Thymus (tissue), 11 donors: Measurements from ENCODE around the gene CHTF8. TPM values are rescaled to one million over a fixed set of nuclear protein-coding genes. Genes with fewer than 3 reads are reported as not detected.

Experiments used
- DNase-seq, 9 donors: peaks; one replicate each; pipeline ENCODE4 v3.0.0-alpha.2; 2013; ENCODE audit warnings: low spot score in 9 of 9, low read depth in 6 of 9, missing footprints in 1 of 9
- H3K27ac ChIP-seq, 2 donors: one replicate each; pipeline ENCODE4 v1.5.1; 2013; ENCODE audit warnings: control low read depth in 1 of 2, low read depth in 1 of 2, low read length in 1 of 2, mild to moderate bottlenecking in 1 of 2, moderate library complexity in 1 of 2
- H3K27me3 ChIP-seq, 2 donors: one replicate each; pipeline ENCODE4 v1.5.1; 2013; ENCODE audit warnings: low read length in 1 of 2; ENCODE audit not compliant: control insufficient read depth in 2 of 2, insufficient read depth in 1 of 2
- H3K36me3 ChIP-seq, 2 donors: one replicate each; pipeline ENCODE4 v1.5.1; 2013; ENCODE audit warnings: low read length in 1 of 2, mild to moderate bottlenecking in 1 of 2, moderate library complexity in 1 of 2; ENCODE audit not compliant: control insufficient read depth in 2 of 2, insufficient read depth in 2 of 2
- H3K4me1 ChIP-seq, 2 donors: one replicate each; pipeline ENCODE4 v1.5.1; 2013; ENCODE audit warnings: low read length in 2 of 2; ENCODE audit not compliant: control insufficient read depth in 2 of 2, insufficient read depth in 2 of 2
- H3K4me3 ChIP-seq, 2 donors: one replicate each; pipeline ENCODE4 v1.5.1; 2013; ENCODE audit warnings: low read length in 2 of 2, control low read depth in 1 of 2, mild to moderate bottlenecking in 1 of 2
- H3K9me3 ChIP-seq, 2 donors: one replicate each; pipeline ENCODE4 v1.5.1; 2013; ENCODE audit warnings: low read length in 1 of 2, mild to moderate bottlenecking in 1 of 2; ENCODE audit not compliant: control insufficient read depth in 2 of 2, insufficient read depth in 1 of 2
- WGBS: extraction: QIAGEN DNeasy Blood & Tissue Kit; methylation state at CpG from one replicate; pipeline ENCODE4 v1.1.7; 2013; 5-methylcytosine and 5-hydroxymethylcytosine counted together
- polyA plus RNA-seq: library from polyadenylated mRNA; stranded (reverse); fragments of 200-250 nt; gene quantifications from one replicate; pipeline ENCODE4 v1.2.3, GENCODE V29; 2013
- total RNA-seq: library from RNA; stranded (reverse); fragments of 120-200 nt; gene quantifications from one replicate; pipeline ENCODE4 v1.2.4, GENCODE V29; 2013
- donor health status: healthy.

CHTF8 gene
- total and polyA plus RNA-seq, 2 donors, result 35.3 to 64.4 TPM

GRCh38 chr16:69169607-69170352 lies 37.4 kb upstream of the CHTF8 start:
- peaks cover 0 to 5% of the 10 kb centered on the region in 2 donors for H3K4me1 ChIP-seq
- 97% methylated on average over 6 of the region's 6 CpGs for WGBS
- no peaks in the 10 kb centered on the region for H3K27me3 ChIP-seq
- no peaks in the 10 kb centered on the region for H3K9me3 ChIP-seq
- H3K36me3 ChIP-seq, result peaks cover 21 to 45% of the 10 kb centered on the region in 2 donors
- H3K4me3 ChIP-seq, result no peak overlapping the region
- H3K27ac ChIP-seq, result no peak overlapping the region
- DNase-seq, result no peak

GRCh38 chr16:69169051-69169450 lies 36.7 kb upstream of the CHTF8 start:
- Histone ChIP-seq H3K27me3 (no peaks in the 10 kb centered on the region), H3K4me1 (peaks cover 0 to 5% of the 10 kb centered on the region in 2 donors), H3K9me3 (no peaks in the 10 kb centered on the region), H3K4me3 (no peak overlapping the region), H3K27ac (no peak overlapping the region), H3K36me3 (peaks cover 21 to 50% of the 10 kb centered on the region in 2 donors)
- DNase-seq, result no peak
- 97% methylated on average over 4 of the region's 4 CpGs for WGBS

GRCh38 chr16:69166946-69167930 lies 34.9 kb upstream of the CHTF8 start:
- DNase-seq, result no peak
- no peak overlapping the region for H3K4me3 ChIP-seq
- no peaks in the 10 kb centered on the region for H3K27me3 ChIP-seq
- 94% methylated on average over 7 of the region's 7 CpGs for WGBS
- H3K27ac ChIP-seq, result no peak overlapping the region
- H3K36me3 ChIP-seq, result peaks cover 24 to 63% of the 10 kb centered on the region in 2 donors
- peaks cover 0 to 5% of the 10 kb centered on the region in 2 donors for H3K4me1 ChIP-seq
- H3K9me3 ChIP-seq, result no peaks in the 10 kb centered on the region

- Histone ChIP-seq H3K27ac (peak overlapping the region in 1 of 2 donors; percentile 20), H3K4me3 (no peak overlapping the region), H3K27me3 (no peaks in the 10 kb centered on the region), H3K36me3 (peaks cover 29 to 67% of the 10 kb centered on the region in 2 donors), H3K9me3 (no peaks in the 10 kb centered on the region), H3K4me1 (peaks cover 0 to 5% of the 10 kb centered on the region in 2 donors)
- 85% methylated on average over 8 of the region's 8 CpGs for WGBS
- peak in 1 of 9 donors; percentile 33 for DNase-seq
Observed at GRCh38 chr16:69166221-69166833, 33.9 kb upstream of the CHTF8 start.

- Histone ChIP-seq H3K36me3 (peaks cover 32 to 74% of the 10 kb centered on the region in 2 donors), H3K27me3 (no peaks in the 10 kb centered on the region), H3K9me3 (no peaks in the 10 kb centered on the region), H3K4me1 (peaks cover 0 to 5% of the 10 kb centered on the region in 2 donors), H3K27ac (no peak overlapping the region), H3K4me3 (no peak overlapping the region)
- DNase-seq, result no peak
- 98% methylated on average over 6 of the region's 6 CpGs for WGBS
Observed at GRCh38 chr16:69165584-69165983, 33.2 kb upstream of the CHTF8 start.

DNA sequence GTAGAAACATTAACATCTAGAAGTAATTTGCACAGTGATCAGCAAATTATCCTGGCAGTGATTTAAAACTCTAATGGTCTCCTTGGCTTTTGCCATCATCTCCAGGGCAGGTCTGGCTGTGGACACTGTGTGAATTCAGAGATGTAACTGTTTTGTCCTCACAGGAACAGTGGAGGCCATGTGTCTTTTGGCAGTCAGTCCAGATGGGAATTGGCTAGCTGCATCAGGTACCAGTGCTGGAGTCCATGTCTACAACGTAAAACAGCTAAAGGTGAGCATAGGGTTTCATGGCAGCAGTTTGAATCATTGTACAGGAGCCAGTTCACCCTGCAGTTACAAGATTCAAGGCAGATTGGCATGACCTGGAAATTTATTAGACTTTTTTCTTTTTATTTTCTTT lies 27.8 kb upstream of the CHTF8 start:
- Histone ChIP-seq H3K27me3 (no peaks in the 10 kb centered on the region), H3K27ac (no peak overlapping the region), H3K9me3 (no peaks in the 10 kb centered on the region), H3K4me1 (no peaks in the 10 kb centered on the region), H3K4me3 (no peak overlapping the region), H3K36me3 (peaks cover 29 to 75% of the 10 kb centered on the region in 2 donors)
- WGBS, result 98% methylated on average over 1 of the region's 1 CpG
- no peak for DNase-seq

- WGBS, result 93% methylated on average over 3 of the region's 3 CpGs
- H3K36me3 ChIP-seq, result peaks cover 31 to 73% of the 10 kb centered on the region in 2 donors
- DNase-seq, result no peak
Observed at GRCh38 chr16:69157196-69157595, 24.8 kb upstream of the CHTF8 start.

GRCh38 chr16:69150146-69150865 lies 17.9 kb upstream of the CHTF8 start:
- H3K9me3 ChIP-seq, result no peaks in the 10 kb centered on the region
- no peaks in the 10 kb centered on the region for H3K27me3 ChIP-seq
- 76% methylated on average over 16 of the region's 16 CpGs for WGBS
- peak; percentile 38 to 87 (median 72) for DNase-seq
- H3K27ac ChIP-seq, result no peak overlapping the region
- H3K4me1 ChIP-seq, result no peaks in the 10 kb centered on the region
- no peak overlapping the region for H3K4me3 ChIP-seq
- peaks cover 15 to 52% of the 10 kb centered on the region in 2 donors for H3K36me3 ChIP-seq

More at GRCh38 chr16:69157196-69157595, 24.8 kb upstream of the CHTF8 start:
- Histone ChIP-seq H3K27ac (no peak overlapping the region), H3K4me1 (no peaks in the 10 kb centered on the region), H3K4me3 (no peak overlapping the region), H3K27me3 (no peaks in the 10 kb centered on the region), H3K9me3 (no peaks in the 10 kb centered on the region)
